Keratinocyte (primary cell): ENCODE results near the gene VPS9D1. TPM values are rescaled to one million over a fixed set of nuclear protein-coding genes. Genes with fewer than 3 reads are reported as not detected.

Experiments
- DNase-seq: peaks from one replicate; pipeline ENCODE4 v3.0.0-alpha.2; 2011; ENCODE audit warnings: low read depth, missing footprints, low spot score
- FAIRE-seq: peaks from 2 replicates; lab custom pipeline; 2011; peaks lifted over from hg19 to GRCh38; lab: Jason Lieb, UNC
- H2AFZ ChIP-seq: 2 replicates; pipeline ENCODE4 v1.6.0; 2012; ENCODE audit warnings: low read length, control low read depth, inconsistent platforms; ENCODE audit not compliant: control insufficient read depth
- H3K27ac ChIP-seq: 2 replicates; pipeline ENCODE4 v1.5.1; 2011; ENCODE audit warnings: low read length; ENCODE audit not compliant: control insufficient read depth, insufficient read depth
- H3K27me3 ChIP-seq: 3 replicates; pipeline ENCODE4 v1.6.0; 2011; ENCODE audit warnings: low read length; ENCODE audit not compliant: control insufficient read depth, insufficient read depth; ENCODE audit errors: extremely low read depth
- H3K36me3 ChIP-seq, 2 experiments: 2 replicates in 1 of 2; 3 replicates in 1 of 2; pipeline ENCODE4 v1.5.1; 2011; ENCODE audit warnings: low read length in 2 of 2, mild to moderate bottlenecking in 1 of 2; ENCODE audit not compliant: control insufficient read depth in 2 of 2, insufficient read depth in 2 of 2; ENCODE audit errors: extremely low read depth in 1 of 2
- H3K4me1 ChIP-seq: 3 replicates; pipeline ENCODE4 v1.5.1; 2011; ENCODE audit warnings: low read length; ENCODE audit not compliant: control insufficient read depth, insufficient read depth; ENCODE audit errors: extremely low read depth
- H3K4me2 ChIP-seq: 3 replicates; pipeline ENCODE4 v1.6.0; 2011; ENCODE audit warnings: low read depth, low read length; ENCODE audit not compliant: control insufficient read depth, insufficient read depth; ENCODE audit errors: extremely low read depth
- H3K4me3 ChIP-seq, 3 experiments: fragments of 200-600 bp in 1 of 3; sonication (generic) in 1 of 3; 2 replicates in 2 of 3; 3 replicates in 1 of 3; pipeline ENCODE4 v1.5.1; 2011 to 2016; ENCODE audit warnings: low read length in 3 of 3, mild to moderate bottlenecking in 3 of 3, control low read depth in 2 of 3, inconsistent platforms in 1 of 3, low read depth in 1 of 3, mixed read lengths in 1 of 3, mixed run types in 1 of 3, moderate library complexity in 1 of 3; ENCODE audit not compliant: control insufficient read depth in 2 of 3, insufficient read depth in 2 of 3; ENCODE audit errors: extremely low read depth in 1 of 3
- H3K79me2 ChIP-seq: 2 replicates; pipeline ENCODE4 v1.6.0; 2012; ENCODE audit warnings: low read length; ENCODE audit not compliant: control insufficient read depth, insufficient read depth
- H3K9ac ChIP-seq: 3 replicates; pipeline ENCODE4 v1.6.0; 2011; ENCODE audit warnings: low read length; ENCODE audit not compliant: control insufficient read depth, insufficient read depth; ENCODE audit errors: extremely low read depth
- H3K9me1 ChIP-seq: 3 replicates; pipeline ENCODE4 v1.6.0; 2011; ENCODE audit warnings: low read length; ENCODE audit not compliant: control insufficient read depth, insufficient read depth; ENCODE audit errors: extremely low read depth
- H3K9me3 ChIP-seq: 2 replicates; pipeline ENCODE4 v1.5.1; 2012; ENCODE audit warnings: low read depth, low read length; ENCODE audit not compliant: control insufficient read depth
- H4K20me1 ChIP-seq: 3 replicates; pipeline ENCODE4 v1.6.0; 2011; ENCODE audit warnings: low read length; ENCODE audit not compliant: control insufficient read depth, insufficient read depth; ENCODE audit errors: extremely low read depth
- CTCF ChIP-seq, 3 experiments: IDR thresholded peaks in 1 of 3; conservative IDR thresholded peaks in 1 of 3; optimal IDR thresholded peaks in 1 of 3; 2 replicates in 2 of 3; 3 replicates in 1 of 3; pipeline versions ENCODE3 to v1.5.1; 2011; ENCODE audit warnings: low read length in 3 of 3, mild to moderate bottlenecking in 3 of 3, moderate library complexity in 2 of 3, control low read depth in 1 of 3, inconsistent platforms in 1 of 3; ENCODE audit not compliant: insufficient read depth in 2 of 3; ENCODE audit errors: extremely low read depth in 1 of 3
- EZH2 ChIP-seq: IDR thresholded peaks from one replicate; pipeline ENCODE4 v1.6.1; 2012; ENCODE audit warnings: inconsistent platforms, mild to moderate bottlenecking, low read length, moderate library complexity
- dilution Hi-C: fragments of 300-500 bp; cut with MboI; formaldehyde crosslinking; loops from one replicate; pipeline ENCODE4 v1.7.0; 2020; ENCODE audit warnings: low sequenced_read_pairs; ENCODE audit not compliant: extremely low pct_ligation_motif_present
- polyA plus RNA-seq, 5 experiments: library from polyadenylated mRNA; depleted of rRNA in 3 of 5; stranded (reverse) in 3 of 5; stranded (forward) in 1 of 5; unstranded in 1 of 5; fragments of >200 nt; gene quantifications; 1 replicate in 1 of 5; 2 replicates in 3 of 5; 3 replicates in 1 of 5; pipeline versions ENCODE4 v1.2.1 to v1.2.3, GENCODE V29; 2011 to 2012; ENCODE audit warnings: missing spikeins in 2 of 5, low read depth in 1 of 5, low replicate concordance in 1 of 5

The VPS9D1 gene
- polyA plus RNA-seq, 1 donor (not counting 4 experiments of a cell fraction or from before 2014, with no cell fraction given) = 1.6 TPM

- Histone ChIP-seq H3K9me1 (no peaks in the 10 kb centered on the region), H3K9me3 (no peaks in the 10 kb centered on the region), H3K27me3 (no peaks in the 10 kb centered on the region), H4K20me1 (no peaks in the 10 kb centered on the region), H3K27ac (no peak overlapping the region), H3K4me3 (no peak overlapping the region), H2AFZ (no peak overlapping the region), H3K79me2 (peaks cover 3% of the 10 kb centered on the region), H3K9ac (no peak overlapping the region), H3K4me2 (no peak overlapping the region), H3K4me1 (no peaks in the 10 kb centered on the region), H3K36me3 (peaks cover 3 to 10% of the 10 kb centered on the region in 2 experiments)
- dilution Hi-C loops = no loop called here
- FAIRE-seq = no peak
- TF ChIP-seq EZH2 (no peak), CTCF (optimal IDR thresholded peaks at IDR 0.05 in 1 of 3, IDR thresholded peaks at IDR 0.05 in 1 of 3, conservative IDR thresholded peaks at IDR 0.05 in 1 of 3; ENCODE audit: extremely low read depth in 1 of 3, insufficient read depth in 2 of 3, low read length in 3 of 3) (no peak)
- no peak for DNase-seq
Observed at GRCh38 chr16:89749637-89750036, 28.9 kb upstream of the VPS9D1 start.

- Histone ChIP-seq H3K9me1 (no peaks in the 10 kb centered on the region), H2AFZ (no peak overlapping the region), H3K4me3 (no peak overlapping the region), H3K9ac (no peak overlapping the region), H4K20me1 (no peaks in the 10 kb centered on the region), H3K79me2 (peaks cover 2% of the 10 kb centered on the region), H3K27me3 (no peaks in the 10 kb centered on the region), H3K4me2 (no peak overlapping the region), H3K27ac (no peak overlapping the region), H3K36me3 (peaks cover 3 to 17% of the 10 kb centered on the region in 2 experiments), H3K9me3 (no peaks in the 10 kb centered on the region), H3K4me1 (no peaks in the 10 kb centered on the region)
- FAIRE-seq = no peak
- no peak for DNase-seq
- dilution Hi-C loops = no loop called here
- no peak for TF ChIP-seq EZH2
- TF ChIP-seq CTCF (optimal IDR thresholded peaks at IDR 0.05 in 1 of 3, IDR thresholded peaks at IDR 0.05 in 1 of 3, conservative IDR thresholded peaks at IDR 0.05 in 1 of 3; ENCODE audit: extremely low read depth in 1 of 3, insufficient read depth in 2 of 3, low read length in 3 of 3) = no peak
Observed at GRCh38 chr16:89748921-89749320, 28.2 kb upstream of the VPS9D1 start.
